B cell (primary cell): Measurements from ENCODE around the gene UBN1. TPM values are rescaled to one million over a fixed set of nuclear protein-coding genes. Genes with fewer than 3 reads are reported as not detected.

ENCODE experiments used
- ATAC-seq: fragments of 200-7000 bp; cut with Tn5 transposase; one replicate; pipeline ENCODE4 v1.10.0; 2021; ENCODE audit warnings: low read depth, mild to moderate bottlenecking, moderate number of reproducible peaks, moderate library complexity
- CTCF ChIA-PET: fragments of 350-600 bp; sonication (Branson Sonifier 250); formaldehyde crosslinking; loops from one replicate; lab custom pipeline; 2021; ENCODE audit warnings: antibody characterized with exemption, inconsistent platforms; lab: Charles Lee
- POLR2A ChIA-PET: fragments of 350-600 bp; sonication (Branson Sonifier 250); formaldehyde crosslinking; loops from one replicate; lab custom pipeline; 2021; ENCODE audit warnings: antibody characterized with exemption; lab: Charles Lee
- DNase-seq: peaks from one replicate; pipeline ENCODE4 v3.0.0; 2013
- H2AFZ ChIP-seq: 2 replicates; pipeline ENCODE4 v1.6.1; 2012; ENCODE audit warnings: mild to moderate bottlenecking, low read depth, low read length; ENCODE audit not compliant: insufficient read depth, poor library complexity, severe bottlenecking
- H3K27ac ChIP-seq, 2 donors: 1 replicate in 1 of 2; 2 replicates in 1 of 2; pipeline ENCODE4 v1.5.1; 2012 to 2013; ENCODE audit warnings: low read length in 2 of 2, mild to moderate bottlenecking in 2 of 2, moderate library complexity in 1 of 2
- H3K27me3 ChIP-seq, 4 experiments: fragments of 200-600 bp in 1 of 4; sonication (generic) in 1 of 4; replicated peaks in 1 of 4; 1 replicate in 2 of 4; 2 replicates in 2 of 4; pipeline versions ENCODE4 v1.6.1 to v1.7.0; 2013 to 2016; ENCODE audit warnings: low read length in 3 of 4, mild to moderate bottlenecking in 2 of 4, mixed read lengths in 1 of 4, moderate library complexity in 1 of 4; ENCODE audit not compliant: insufficient read depth in 4 of 4, control insufficient read depth in 3 of 4; ENCODE audit errors: control extremely low read depth in 1 of 4
- H3K36me3 ChIP-seq, 2 experiments: replicated peaks in 1 of 2; 1 replicate in 1 of 2; 2 replicates in 1 of 2; pipeline versions ENCODE4 v1.6.1 to v1.7.1; 2013; ENCODE audit warnings: low read length in 1 of 2; ENCODE audit not compliant: insufficient read depth in 2 of 2, control insufficient read depth in 1 of 2; ENCODE audit errors: control extremely low read depth in 1 of 2, extremely low read depth in 1 of 2
- H3K4me1 ChIP-seq, 2 donors: fragments of 200-600 bp in 1 of 2; sonication (generic) in 1 of 2; 1 replicate in 1 of 2; 2 replicates in 1 of 2; pipeline versions ENCODE4 v1.5.1 to v1.6.1; 2013 to 2017; ENCODE audit warnings: low read length in 2 of 2; ENCODE audit not compliant: control insufficient read depth in 2 of 2, insufficient read depth in 2 of 2
- H3K4me2 ChIP-seq: replicated peaks from 2 replicates; pipeline ENCODE3; 2012; ENCODE audit warnings: mild to moderate bottlenecking, low read depth, low read length; ENCODE audit not compliant: poor library complexity, severe bottlenecking
- H3K4me3 ChIP-seq, 5 experiments: fragments of 200-600 bp in 1 of 5; sonication (generic) in 1 of 5; 1 replicate in 3 of 5; 2 replicates in 2 of 5; pipeline versions ENCODE4 v1.5.1 to v1.7.0; 2011 to 2016; ENCODE audit warnings: low read length in 4 of 5, mild to moderate bottlenecking in 4 of 5, low read depth in 2 of 5, control low read depth in 1 of 5, moderate library complexity in 1 of 5; ENCODE audit not compliant: insufficient read depth in 1 of 5; ENCODE audit errors: control extremely low read depth in 1 of 5, extremely low read depth in 1 of 5
- H3K79me2 ChIP-seq: fragments of 200-600 bp; sonication (generic); one replicate; pipeline ENCODE4 v1.6.0; 2016; ENCODE audit warnings: low read length; ENCODE audit not compliant: control insufficient read depth, insufficient read depth
- H3K9ac ChIP-seq: fragments of 200-600 bp; sonication (generic); 2 replicates; pipeline ENCODE4 v1.6.1; 2017; ENCODE audit warnings: mild to moderate bottlenecking, low read length, moderate library complexity
- H3K9me3 ChIP-seq, 3 donors: one replicate each; pipeline versions ENCODE4 v1.6.1 to v1.7.1; 2013; ENCODE audit warnings: low read length in 2 of 3; ENCODE audit not compliant: control insufficient read depth in 2 of 3, insufficient read depth in 1 of 3; ENCODE audit errors: control extremely low read depth in 1 of 3
- H4K20me1 ChIP-seq: 2 replicates; pipeline ENCODE4 v1.6.0; 2012; ENCODE audit warnings: mild to moderate bottlenecking, low read length; ENCODE audit not compliant: insufficient read depth, control insufficient read depth, poor library complexity, severe bottlenecking
- H3K27ac Mint-ChIP-seq: one replicate; pipeline ENCODE4 v1.8.0; 2021; ENCODE audit warnings: mixed read lengths
- H3K27me3 Mint-ChIP-seq: one replicate; pipeline ENCODE4 v1.8.0; 2021; ENCODE audit warnings: mixed read lengths
- H3K4me1 Mint-ChIP-seq: one replicate; pipeline ENCODE4 v1.8.0; 2021; ENCODE audit warnings: mixed read lengths
- H3K4me3 Mint-ChIP-seq: one replicate; pipeline ENCODE4 v1.8.0; 2021; ENCODE audit warnings: mixed read lengths
- H3K9me3 Mint-ChIP-seq: one replicate; pipeline ENCODE4 v1.8.0; 2022; ENCODE audit warnings: mixed read lengths; ENCODE audit not compliant: insufficient read depth
- CTCF ChIP-seq: fragments of 200-600 bp; IDR thresholded peaks from one replicate; pipeline ENCODE4 v1.8.0; 2022; ENCODE audit warnings: antibody characterized with exemption, mild to moderate bottlenecking
- EZH2 ChIP-seq: IDR thresholded peaks from 2 replicates; pipeline ENCODE4 v1.6.1; 2012; ENCODE audit warnings: borderline replicate concordance, low read depth, mild to moderate bottlenecking, moderate library complexity, low read length; ENCODE audit not compliant: insufficient read depth, poor library complexity, severe bottlenecking
- WGBS: methylation state at CpG from one replicate; pipeline ENCODE4 v1.1.5; 2013; ENCODE audit warnings: missing lambda C conversion rate; ENCODE audit not compliant: insufficient coverage; 5-methylcytosine and 5-hydroxymethylcytosine counted together
- intact Hi-C: fragments of 100-400 bp; cut with micrococcal nuclease; formaldehyde crosslinking; loops from one replicate; pipeline ENCODE4 v1.10.0; 2022
- polyA plus RNA-seq: library from polyadenylated mRNA; depleted of rRNA; stranded (reverse); fragments of >200 nt; gene quantifications from 2 replicates; pipeline ENCODE4 v1.2.3, GENCODE V29; 2012
- total RNA-seq, 2 donors: library from RNA; stranded (reverse); fragments of 120-200 nt in 1 of 2; gene quantifications; 1 replicate in 1 of 2; 2 replicates in 1 of 2; pipeline versions ENCODE4 v1.2.3 to v1.2.4, GENCODE V29; 2013 to 2022

Gene UBN1
- total and polyA plus RNA-seq, 2 donors (not counting 1 experiment from before 2014, with no cell fraction given), result 16.6 to 38.1 TPM

- H3K4me3 Mint-ChIP-seq, result no peak overlapping the region
- WGBS, result 96% methylated on average over 9 of the region's 9 CpGs
- no peak for TF ChIP-seq CTCF
- no peak for TF ChIP-seq EZH2
- no peaks in the 10 kb centered on the region for H3K9me3 Mint-ChIP-seq
- H4K20me1 ChIP-seq, result no peaks in the 10 kb centered on the region
- peaks cover 1 to 54% of the 10 kb centered on the region in 2 experiments for H3K36me3 ChIP-seq
- no peak overlapping the region for H3K27ac ChIP-seq
- H2AFZ ChIP-seq, result no peak overlapping the region
- no peaks in the 10 kb centered on the region for H3K79me2 ChIP-seq
- no peaks in the 10 kb centered on the region for H3K4me1 ChIP-seq
- H3K27me3 ChIP-seq, result no peaks in the 10 kb centered on the region
- no peak overlapping the region for H3K9ac ChIP-seq
- DNase-seq, result no peak
- intact Hi-C loops, result no loop called here
- no peak overlapping the region for H3K4me3 ChIP-seq
- ChIA-PET CTCF (interaction anchor here (0.8 kb wide), 1 partner anchor 9 kb away, joined by 3 read pairs; no protein-coding TSS in a partner anchor), POLR2A (no interaction called here)
- no peaks in the 10 kb centered on the region for H3K9me3 ChIP-seq
- H3K4me2 ChIP-seq, result no peak overlapping the region
- H3K4me1 Mint-ChIP-seq, result no peaks in the 10 kb centered on the region
- no peaks in the 10 kb centered on the region for H3K27me3 Mint-ChIP-seq
- no peak overlapping the region for H3K27ac Mint-ChIP-seq
- ATAC-seq, result no peak
These were observed 35.5 kb upstream of the UBN1 start for GRCh38 chr16:4811773-4812172.

- Histone ChIP-seq H3K4me3 (no peak overlapping the region), H3K27me3 (no peaks in the 10 kb centered on the region), H4K20me1 (no peaks in the 10 kb centered on the region), H3K36me3 (peaks cover 1 to 60% of the 10 kb centered on the region in 2 experiments), H3K9ac (no peak overlapping the region), H3K4me1 (no peaks in the 10 kb centered on the region), H2AFZ (no peak overlapping the region), H3K4me2 (no peak overlapping the region), H3K27ac (no peak overlapping the region), H3K9me3 (no peaks in the 10 kb centered on the region), H3K79me2 (no peaks in the 10 kb centered on the region)
- ATAC-seq (no peak), DNase-seq (no peak)
- no peaks in the 10 kb centered on the region for H3K9me3 Mint-ChIP-seq
- no peaks in the 10 kb centered on the region for H3K27me3 Mint-ChIP-seq
- ChIA-PET POLR2A (no interaction called here), CTCF (no interaction called here)
- no peak overlapping the region for H3K27ac Mint-ChIP-seq
- WGBS, result 98% methylated on average over 16 of the region's 16 CpGs
- TF ChIP-seq CTCF (no peak), EZH2 (no peak)
- H3K4me1 Mint-ChIP-seq, result no peaks in the 10 kb centered on the region
- no peak overlapping the region for H3K4me3 Mint-ChIP-seq
- intact Hi-C loops, result no loop called here
These were observed 33.9 kb upstream of the UBN1 start for GRCh38 chr16:4813251-4814003.
